ENCODE measurements around the gene SREBF2.

DNA sequence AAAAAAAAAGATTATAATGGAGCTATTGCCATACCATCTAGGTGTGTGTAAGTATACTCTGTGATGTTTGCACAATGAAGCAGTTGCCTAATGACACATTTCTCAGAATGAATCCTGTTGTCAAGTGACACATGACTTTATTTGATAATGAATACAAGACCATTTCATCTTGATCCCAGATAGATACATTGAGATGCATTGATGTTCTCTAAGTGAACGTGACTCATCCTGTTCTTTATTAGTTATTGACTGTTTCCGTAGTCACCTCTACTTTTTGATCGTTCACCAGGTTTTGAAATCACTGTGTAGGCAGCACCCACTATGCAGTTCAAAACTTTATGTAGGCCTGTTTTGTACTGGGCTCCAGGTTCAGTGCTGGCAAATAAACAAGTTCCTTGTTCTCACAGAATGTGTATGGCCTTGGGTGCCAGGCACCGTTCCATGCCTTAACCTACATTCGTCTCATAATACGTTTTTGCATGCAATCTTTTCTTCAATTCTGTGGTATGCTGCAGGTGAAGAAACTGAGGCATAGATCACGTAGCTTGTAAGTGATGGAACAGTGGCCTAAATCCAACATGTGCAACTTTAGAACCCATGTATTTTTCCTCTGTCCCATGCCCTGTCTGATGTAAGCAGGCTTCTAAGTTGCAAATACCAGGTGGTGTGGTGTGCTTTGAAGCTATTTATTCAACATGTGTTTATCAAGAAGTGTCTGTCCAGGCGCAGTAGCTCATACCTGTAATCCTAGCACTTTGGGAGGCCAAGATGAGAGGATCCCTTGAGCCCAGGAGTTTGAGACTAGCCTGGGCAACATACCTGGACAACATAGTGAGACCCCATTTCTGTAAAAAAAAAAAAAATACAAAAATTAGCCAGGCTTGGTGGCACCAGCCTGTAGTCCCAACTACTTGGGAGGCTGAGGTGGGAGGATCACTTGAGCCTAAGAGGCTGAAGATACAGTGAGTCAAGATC, 10.4 kb downstream of the SREBF2 start:
- TF ChIP-seq, protein P1, sequence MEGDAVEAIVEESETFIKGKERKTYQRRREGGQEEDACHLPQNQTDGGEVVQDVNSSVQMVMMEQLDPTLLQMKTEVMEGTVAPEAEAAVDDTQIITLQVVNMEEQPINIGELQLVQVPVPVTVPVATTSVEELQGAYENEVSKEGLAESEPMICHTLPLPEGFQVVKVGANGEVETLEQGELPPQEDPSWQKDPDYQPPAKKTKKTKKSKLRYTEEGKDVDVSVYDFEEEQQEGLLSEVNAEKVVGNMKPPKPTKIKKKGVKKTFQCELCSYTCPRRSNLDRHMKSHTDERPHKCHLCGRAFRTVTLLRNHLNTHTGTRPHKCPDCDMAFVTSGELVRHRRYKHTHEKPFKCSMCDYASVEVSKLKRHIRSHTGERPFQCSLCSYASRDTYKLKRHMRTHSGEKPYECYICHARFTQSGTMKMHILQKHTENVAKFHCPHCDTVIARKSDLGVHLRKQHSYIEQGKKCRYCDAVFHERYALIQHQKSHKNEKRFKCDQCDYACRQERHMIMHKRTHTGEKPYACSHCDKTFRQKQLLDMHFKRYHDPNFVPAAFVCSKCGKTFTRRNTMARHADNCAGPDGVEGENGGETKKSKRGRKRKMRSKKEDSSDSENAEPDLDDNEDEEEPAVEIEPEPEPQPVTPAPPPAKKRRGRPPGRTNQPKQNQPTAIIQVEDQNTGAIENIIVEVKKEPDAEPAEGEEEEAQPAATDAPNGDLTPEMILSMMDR (IDR thresholded peaks at IDR 0.05), result no peak
- no peak for TF ChIP-seq POLR2A (IDR thresholded peaks at IDR 0.05)

Measured in lower leg skin (tissue), 3 donors.